HL-60 (cell line): ENCODE measurements around the gene DDAH1.

Experiments
- CTCF ChIP-seq: IDR thresholded peaks from one replicate; pipeline ENCODE4 v1.5.1; 2011; ENCODE audit warnings: low read length, control low read depth, inconsistent platforms; ENCODE audit not compliant: insufficient read depth
- GABPA ChIP-seq: IDR thresholded peaks from 2 replicates; pipeline ENCODE4 v1.6.1; 2012; ENCODE audit warnings: low read depth
- POLR2AphosphoS5 ChIP-seq: IDR thresholded peaks from 2 replicates; pipeline ENCODE4 v1.6.1; 2012; ENCODE audit warnings: low read depth
- REST ChIP-seq: IDR thresholded peaks from 2 replicates; pipeline ENCODE4 v1.6.1; 2012; ENCODE audit warnings: low read depth; ENCODE audit not compliant: insufficient replicate concordance
- SPI1 ChIP-seq: IDR thresholded peaks from 2 replicates; pipeline ENCODE4 v1.6.1; 2012; ENCODE audit warnings: low read depth, mild to moderate bottlenecking, borderline replicate concordance

- no peak for TF ChIP-seq SPI1
- no peak for TF ChIP-seq GABPA
- TF ChIP-seq POLR2AphosphoS5: no peak
- TF ChIP-seq CTCF: no peak
- no peak for TF ChIP-seq REST
Observed at GRCh38 chr1:85280636-85281035, 184.3 kb downstream of the DDAH1 start.
